ENCODE data around the gene LRRC8D. TPM values are rescaled to one million over a fixed set of nuclear protein-coding genes. Genes with fewer than 3 reads are reported as not detected.

LRRC8D gene
- total RNA-seq, 1 experiment from 2014 or later = 15.0 TPM

DNA sequence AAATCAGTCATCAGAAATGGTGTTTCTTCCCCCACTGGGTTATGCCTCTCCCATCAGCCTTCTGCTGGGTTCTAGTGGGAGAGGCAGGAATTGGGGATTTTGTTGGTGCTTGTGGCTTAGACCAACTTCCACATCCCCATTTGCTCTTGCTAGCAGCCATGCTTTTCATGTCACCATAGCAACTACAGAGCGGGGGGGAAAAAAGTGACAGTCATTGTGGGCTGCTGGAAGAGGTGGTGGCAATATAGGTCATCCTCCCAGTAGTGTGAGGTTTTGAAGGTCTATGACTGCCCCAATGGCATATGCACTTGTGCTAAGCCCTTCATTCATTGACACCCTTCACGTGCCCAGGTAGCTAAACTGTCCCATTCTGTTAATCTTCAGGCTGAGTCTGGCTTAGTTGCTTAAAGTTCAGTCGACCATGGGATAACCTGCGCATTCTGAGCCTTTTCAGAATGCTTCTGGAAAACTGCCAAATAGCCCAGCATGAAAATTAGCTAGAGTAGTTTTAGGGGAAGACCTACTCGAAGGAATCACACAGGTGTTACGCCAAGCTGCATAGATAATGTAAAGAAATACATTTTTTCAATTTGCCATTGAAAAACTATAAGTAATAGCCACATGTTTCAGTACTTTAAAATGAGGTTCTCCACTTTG, 120.4 kb downstream of the LRRC8D start:
- no peaks in the 10 kb centered on the region for H3K36me3 ChIP-seq (ENCODE audit: control insufficient read depth in 1 of 2, insufficient read depth in 2 of 2, low read length in 2 of 2)
- no peaks in the 10 kb centered on the region for H3K27me3 ChIP-seq (ENCODE audit: insufficient read depth, low read length)
- H3K9me3 ChIP-seq (ENCODE audit: control insufficient read depth in 1 of 2, insufficient read depth in 1 of 2, low read depth in 1 of 2, low read length in 2 of 2) = no peaks in the 10 kb centered on the region
- H3K79me2 ChIP-seq (ENCODE audit: insufficient read depth, low read length) = no peaks in the 10 kb centered on the region
- H3K9me2 ChIP-seq (ENCODE audit: insufficient read depth) = no peaks in the 10 kb centered on the region
- no peak overlapping the region for H3K9ac ChIP-seq (ENCODE audit: low read length)
- no peak overlapping the region for H2AFZ ChIP-seq (ENCODE audit: low read depth, low read length, poor library complexity, severe bottlenecking)
- no peak for TF ChIP-seq FOSL1 (IDR thresholded peaks at IDR 0.05; ENCODE audit: low read depth)
- no peak for TF ChIP-seq SIN3A (IDR thresholded peaks at IDR 0.05; ENCODE audit: low read depth)
- TF ChIP-seq POLR2AphosphoS5 (IDR thresholded peaks at IDR 0.05; ENCODE audit: low read depth, low read length) = no peak
- TF ChIP-seq, protein P1, sequence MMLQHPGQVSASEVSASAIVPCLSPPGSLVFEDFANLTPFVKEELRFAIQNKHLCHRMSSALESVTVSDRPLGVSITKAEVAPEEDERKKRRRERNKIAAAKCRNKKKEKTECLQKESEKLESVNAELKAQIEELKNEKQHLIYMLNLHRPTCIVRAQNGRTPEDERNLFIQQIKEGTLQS (IDR thresholded peaks at IDR 0.05) = no peak
- TF ChIP-seq TCF7L2 (IDR thresholded peaks at IDR 0.05; ENCODE audit: borderline replicate concordance, extremely low read depth, insufficient read depth, insufficient read length) = no peak
- TF ChIP-seq, protein P2, sequence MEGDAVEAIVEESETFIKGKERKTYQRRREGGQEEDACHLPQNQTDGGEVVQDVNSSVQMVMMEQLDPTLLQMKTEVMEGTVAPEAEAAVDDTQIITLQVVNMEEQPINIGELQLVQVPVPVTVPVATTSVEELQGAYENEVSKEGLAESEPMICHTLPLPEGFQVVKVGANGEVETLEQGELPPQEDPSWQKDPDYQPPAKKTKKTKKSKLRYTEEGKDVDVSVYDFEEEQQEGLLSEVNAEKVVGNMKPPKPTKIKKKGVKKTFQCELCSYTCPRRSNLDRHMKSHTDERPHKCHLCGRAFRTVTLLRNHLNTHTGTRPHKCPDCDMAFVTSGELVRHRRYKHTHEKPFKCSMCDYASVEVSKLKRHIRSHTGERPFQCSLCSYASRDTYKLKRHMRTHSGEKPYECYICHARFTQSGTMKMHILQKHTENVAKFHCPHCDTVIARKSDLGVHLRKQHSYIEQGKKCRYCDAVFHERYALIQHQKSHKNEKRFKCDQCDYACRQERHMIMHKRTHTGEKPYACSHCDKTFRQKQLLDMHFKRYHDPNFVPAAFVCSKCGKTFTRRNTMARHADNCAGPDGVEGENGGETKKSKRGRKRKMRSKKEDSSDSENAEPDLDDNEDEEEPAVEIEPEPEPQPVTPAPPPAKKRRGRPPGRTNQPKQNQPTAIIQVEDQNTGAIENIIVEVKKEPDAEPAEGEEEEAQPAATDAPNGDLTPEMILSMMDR (IDR thresholded peaks at IDR 0.05 in 2 of 3, conservative IDR thresholded peaks at IDR 0.05 in 1 of 3; ENCODE audit: borderline replicate concordance in 1 of 3, insufficient read depth in 1 of 3, low read depth in 2 of 3, low read length in 2 of 3) = no peak
- TF ChIP-seq SP1 (IDR thresholded peaks at IDR 0.05; ENCODE audit: low read depth) = no peak
- no peak for TF ChIP-seq EGR1 (IDR thresholded peaks at IDR 0.05; ENCODE audit: low read depth)
- TF ChIP-seq RAD21 (IDR thresholded peaks at IDR 0.05; ENCODE audit: low read depth) = no peak
- no peak for TF ChIP-seq POLR2A (IDR thresholded peaks at IDR 0.05; ENCODE audit: borderline replicate concordance, extremely low read depth, insufficient read depth, insufficient read length)
- no peak for TF ChIP-seq ZNF274 (IDR thresholded peaks at IDR 0.05; ENCODE audit: low read depth, low read length)
- TF ChIP-seq ELF1 (IDR thresholded peaks at IDR 0.05; ENCODE audit: borderline replicate concordance, low read depth) = no peak
- no peak for TF ChIP-seq CBX3 (IDR thresholded peaks at IDR 0.05; ENCODE audit: low read depth)
- TF ChIP-seq, protein P3, sequence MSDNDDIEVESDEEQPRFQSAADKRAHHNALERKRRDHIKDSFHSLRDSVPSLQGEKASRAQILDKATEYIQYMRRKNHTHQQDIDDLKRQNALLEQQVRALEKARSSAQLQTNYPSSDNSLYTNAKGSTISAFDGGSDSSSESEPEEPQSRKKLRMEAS (IDR thresholded peaks at IDR 0.05) = no peak
- TF ChIP-seq, protein P4, sequence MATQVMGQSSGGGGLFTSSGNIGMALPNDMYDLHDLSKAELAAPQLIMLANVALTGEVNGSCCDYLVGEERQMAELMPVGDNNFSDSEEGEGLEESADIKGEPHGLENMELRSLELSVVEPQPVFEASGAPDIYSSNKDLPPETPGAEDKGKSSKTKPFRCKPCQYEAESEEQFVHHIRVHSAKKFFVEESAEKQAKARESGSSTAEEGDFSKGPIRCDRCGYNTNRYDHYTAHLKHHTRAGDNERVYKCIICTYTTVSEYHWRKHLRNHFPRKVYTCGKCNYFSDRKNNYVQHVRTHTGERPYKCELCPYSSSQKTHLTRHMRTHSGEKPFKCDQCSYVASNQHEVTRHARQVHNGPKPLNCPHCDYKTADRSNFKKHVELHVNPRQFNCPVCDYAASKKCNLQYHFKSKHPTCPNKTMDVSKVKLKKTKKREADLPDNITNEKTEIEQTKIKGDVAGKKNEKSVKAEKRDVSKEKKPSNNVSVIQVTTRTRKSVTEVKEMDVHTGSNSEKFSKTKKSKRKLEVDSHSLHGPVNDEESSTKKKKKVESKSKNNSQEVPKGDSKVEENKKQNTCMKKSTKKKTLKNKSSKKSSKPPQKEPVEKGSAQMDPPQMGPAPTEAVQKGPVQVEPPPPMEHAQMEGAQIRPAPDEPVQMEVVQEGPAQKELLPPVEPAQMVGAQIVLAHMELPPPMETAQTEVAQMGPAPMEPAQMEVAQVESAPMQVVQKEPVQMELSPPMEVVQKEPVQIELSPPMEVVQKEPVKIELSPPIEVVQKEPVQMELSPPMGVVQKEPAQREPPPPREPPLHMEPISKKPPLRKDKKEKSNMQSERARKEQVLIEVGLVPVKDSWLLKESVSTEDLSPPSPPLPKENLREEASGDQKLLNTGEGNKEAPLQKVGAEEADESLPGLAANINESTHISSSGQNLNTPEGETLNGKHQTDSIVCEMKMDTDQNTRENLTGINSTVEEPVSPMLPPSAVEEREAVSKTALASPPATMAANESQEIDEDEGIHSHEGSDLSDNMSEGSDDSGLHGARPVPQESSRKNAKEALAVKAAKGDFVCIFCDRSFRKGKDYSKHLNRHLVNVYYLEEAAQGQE (IDR thresholded peaks at IDR 0.05; ENCODE audit: low read depth) = no peak
- TF ChIP-seq ZFX (IDR thresholded peaks at IDR 0.05) = no peak
- RAD21 ChIA-PET (ENCODE audit: low non-redundant PET in 1 of 2, low total read pairs in 2 of 2, uncharacterized antibody in 2 of 2, unreplicated experiment in 2 of 2) = no interaction called here
- POLR2A ChIA-PET = no interaction called here
- no peak overlapping the region for H3K4me2 ChIP-seq (ENCODE audit: low read length)
- peaks cover 0 to 19% of the 10 kb centered on the region in 2 experiments; a peak in 2 of 4 replicates for H3K4me1 ChIP-seq (ENCODE audit: control insufficient read depth in 1 of 2, insufficient read depth in 2 of 2, low read length in 2 of 2)
- no peak for DNase-seq (ENCODE audit: low read depth, low spot score)
- no peak overlapping the region for H3K4me3 ChIP-seq (replicated peaks in 1 of 2; ENCODE audit: low read depth in 1 of 2, low read length in 2 of 2)
- no peak overlapping the region for H3K27ac ChIP-seq (ENCODE audit: low read depth, low read length)
- H4K20me1 ChIP-seq (ENCODE audit: insufficient read depth) = no peaks in the 10 kb centered on the region
- CTCF ChIA-PET = no interaction called here
- intact Hi-C loops (cut with micrococcal nuclease) = no loop called here
- no peak for ATAC-seq
- BruUV-seq (replicated peaks) = no TSS peak

Measured in HCT116 (cell line).